Kidney (tissue), 14 donors: Measurements from ENCODE around the gene NHEJ1. TPM values are rescaled to one million over a fixed set of nuclear protein-coding genes. Genes with fewer than 3 reads are reported as not detected.
A peak's percentile ranks its signal among the peaks of the same experiment; 100 is the strongest.

Source experiments
- DNase-seq, 5 donors: peaks; one replicate each; pipeline ENCODE4 v3.0.0-alpha.2; 2013 to 2020
- FAIRE-seq: peaks from 2 replicates; lab custom pipeline; 2012; peaks lifted over from hg19 to GRCh38; lab: Jason Lieb, UNC
- H3K27ac ChIP-seq, 2 donors: one replicate each; pipeline ENCODE4 v1.7.0; 2013; ENCODE audit warnings: low read depth in 2 of 2, low read length in 2 of 2, inconsistent platforms in 1 of 2
- H3K27me3 ChIP-seq: one replicate; pipeline ENCODE4 v1.7.1; 2013; ENCODE audit warnings: low read length, inconsistent platforms; ENCODE audit not compliant: control insufficient read depth, insufficient read depth
- H3K36me3 ChIP-seq, 3 donors: one replicate each; pipeline versions ENCODE4 v1.7.0 to v1.7.1; 2013; ENCODE audit warnings: low read length in 3 of 3, control low read depth in 1 of 3, inconsistent platforms in 1 of 3; ENCODE audit not compliant: insufficient read depth in 3 of 3, control insufficient read depth in 2 of 3
- H3K4me1 ChIP-seq, 3 donors: one replicate each; pipeline versions ENCODE4 v1.7.0 to v1.7.1; 2013; ENCODE audit warnings: low read length in 3 of 3, inconsistent platforms in 1 of 3, low read depth in 1 of 3; ENCODE audit not compliant: control insufficient read depth in 2 of 3, insufficient read depth in 2 of 3
- H3K4me3 ChIP-seq, 3 donors: one replicate each; pipeline versions ENCODE4 v1.7.0 to v1.8.1; 2013; ENCODE audit warnings: low read length in 3 of 3, control low read depth in 1 of 3, inconsistent platforms in 1 of 3
- H3K9ac ChIP-seq, 3 donors: one replicate each; pipeline versions ENCODE4 v1.7.0 to v1.7.1; 2013; ENCODE audit warnings: low read length in 3 of 3, control low read depth in 1 of 3, inconsistent platforms in 1 of 3
- H3K9me3 ChIP-seq, 3 donors: one replicate each; pipeline versions ENCODE4 v1.7.0 to v1.7.1; 2013; ENCODE audit warnings: low read length in 3 of 3, control low read depth in 1 of 3, inconsistent platforms in 1 of 3; ENCODE audit not compliant: control insufficient read depth in 2 of 3, insufficient read depth in 1 of 3
- CTCF ChIP-seq: IDR thresholded peaks from 3 replicates; pipeline ENCODE4 v1.5.1; 2012; ENCODE audit warnings: mild to moderate bottlenecking, moderate library complexity, borderline replicate concordance; ENCODE audit not compliant: insufficient read depth; ENCODE audit errors: extremely low read depth
- intact Hi-C: fragments of 100-400 bp; cut with DNase I; formaldehyde crosslinking; loops from one replicate; pipeline ENCODE4 v1.11.1; 2022
- polyA plus RNA-seq: library from polyadenylated mRNA; stranded (reverse); fragments of 350-450 nt; fragmentation: Illumina TruSeq; extraction: RNeasy Lipid Tissue Mini Kit (QIAGEN cat#74804); gene quantifications from one replicate; pipeline ENCODE4 v1.2.3, GENCODE V29; 2014; ENCODE audit warnings: low read depth, low replicate concordance; ENCODE audit not compliant: insufficient read depth
- total RNA-seq: library from RNA; stranded (reverse); fragmentation: NEBNext Ultra II Directional; extraction: Animal tissue kit (Norgen Biotek cat#: 25700); gene quantifications from one replicate; pipeline ENCODE4 v1.2.1, GENCODE V29; 2021
- donor health status: control.
- donor health status: control.
- donor health status: control.
- donor health status: control.
- donor health status: control.
- donor health status: DM: yes; HTN: yes; CAD: no.
- donor health status: Normal renal cell carcinoma (clear cell type).

NHEJ1 gene
- total and polyA plus RNA-seq, 2 donors from 2014 or later, result 17.5 to 17.7 TPM

- peaks cover 0 to 4% (median 0%) of the 10 kb centered on the region in 3 donors for H3K4me1 ChIP-seq
- no peak overlapping the region for H3K4me3 ChIP-seq
- FAIRE-seq, result no peak
- no peaks in the 10 kb centered on the region for H3K36me3 ChIP-seq
- no peaks in the 10 kb centered on the region for H3K27me3 ChIP-seq
- no peak for TF ChIP-seq CTCF
- no peak overlapping the region for H3K27ac ChIP-seq
- H3K9me3 ChIP-seq, result no peaks in the 10 kb centered on the region
- H3K9ac ChIP-seq, result no peak overlapping the region
- intact Hi-C loops, result no loop called here
- no peak for DNase-seq
Measured at GRCh38 chr2:219106251-219106650, 54.4 kb downstream of the NHEJ1 start.

- no peak overlapping the region for H3K9ac ChIP-seq
- H3K36me3 ChIP-seq, result peaks cover 0 to under 1% (median 0%) of the 10 kb centered on the region in 3 donors
- no peak overlapping the region for H3K27ac ChIP-seq
- intact Hi-C loops, result no loop called here
- no peaks in the 10 kb centered on the region for H3K4me1 ChIP-seq
- H3K27me3 ChIP-seq, result no peaks in the 10 kb centered on the region
- no peak for FAIRE-seq
- peak; percentile 67 for TF ChIP-seq CTCF
- no peak overlapping the region for H3K4me3 ChIP-seq
- no peaks in the 10 kb centered on the region for H3K9me3 ChIP-seq
- peak in 1 of 5 donors; percentile 32 for DNase-seq
Measured at GRCh38 chr2:219104107-219105035, 56.2 kb downstream of the NHEJ1 start.

- FAIRE-seq (no peak), DNase-seq (no peak)
- Histone ChIP-seq H3K4me3 (no peak overlapping the region), H3K4me1 (no peaks in the 10 kb centered on the region), H3K9me3 (no peaks in the 10 kb centered on the region), H3K36me3 (peaks cover 0 to 4% (median 2%) of the 10 kb centered on the region in 3 donors), H3K27ac (no peak overlapping the region), H3K27me3 (no peaks in the 10 kb centered on the region), H3K9ac (no peak overlapping the region)
- no peak for TF ChIP-seq CTCF
- intact Hi-C loops, result no loop called here
Measured at GRCh38 chr2:219099329-219099728, 61.3 kb downstream of the NHEJ1 start.
